K562 (cell line): Measurements from ENCODE around the gene TTL. TPM values are rescaled to one million over a fixed set of nuclear protein-coding genes. Genes with fewer than 3 reads are reported as not detected.
"Not testable (repeated sequence)": the region's sequence is repeated elsewhere in the genome, so short reads cannot be mapped to it uniquely, and the experiment has no call there.

Experiments used
- ATAC-seq: fragments of 200-7000 bp; cut with Tn5 transposase; 3 replicates; pipeline ENCODE4 v1.9.1; 2020; ENCODE audit warnings: moderate library complexity
- BruUV-seq: library from RNA; stranded (reverse); fragments of 400-500 nt; replicated peaks from 2 replicates; lab custom pipeline; 2021; lab: Mats Ljungman, UMichigan
- CTCF ChIA-PET: fragments of 300-600 bp; formaldehyde crosslinking; extraction: SDS; loops from one replicate; lab custom pipeline; 2021; ENCODE audit warnings: low intra/inter-chr PET ratio; lab: Yijun Ruan, JAX
- POLR2A ChIA-PET: fragments of 300-600, 350-650 bp; sonication (Branson Sonifier 250); formaldehyde crosslinking; extraction: SDS; loops from one replicate; lab custom pipeline; 2021; ENCODE audit warnings: antibody characterized with exemption, inconsistent platforms; lab: Yijun Ruan, JAX
- DNase-seq, 4 experiments: peaks; one replicate each; pipeline versions ENCODE4 v3.0.0 to v3.0.0-alpha.2; 2011 to 2018; ENCODE audit warnings: low spot score in 3 of 4, mixed read lengths in 3 of 4; ENCODE audit errors: extremely low read depth in 1 of 4
- FAIRE-seq: peaks from 2 replicates; lab custom pipeline; 2011; peaks lifted over from hg19 to GRCh38; lab: Jason Lieb, UNC
- H2AFZ ChIP-seq: 2 replicates; pipeline ENCODE4 v1.6.0; 2011; ENCODE audit warnings: low read depth, low read length, control low read depth, inconsistent platforms
- H3K27ac ChIP-seq: fragments of 200-600 bp; 3 replicates; pipeline ENCODE4 v1.8.0; 2011; ENCODE audit warnings: low read depth, mild to moderate bottlenecking, control low read depth, inconsistent platforms, low read length, moderate library complexity, mixed read lengths; ENCODE audit errors: extremely low read depth
- H3K27me3 ChIP-seq, 2 experiments: fragments of 300-600 bp in 1 of 2; 2 replicates in 1 of 2; 3 replicates in 1 of 2; pipeline versions ENCODE4 v1.6.0 to v1.8.0; 2011; ENCODE audit warnings: inconsistent platforms in 2 of 2, low read length in 2 of 2, mild to moderate bottlenecking in 1 of 2, mixed read lengths in 1 of 2, moderate library complexity in 1 of 2; ENCODE audit not compliant: control insufficient read depth in 2 of 2, insufficient read depth in 2 of 2
- H3K36me3 ChIP-seq: fragments of 300-600 bp; 3 replicates; pipeline ENCODE4 v1.8.0; 2011; ENCODE audit warnings: mild to moderate bottlenecking, low read length, inconsistent platforms; ENCODE audit not compliant: control insufficient read depth, insufficient read depth
- H3K4me1 ChIP-seq, 2 experiments: fragments of 200-600 bp in 1 of 2; replicated peaks in 1 of 2; 2 replicates in 1 of 2; 3 replicates in 1 of 2; pipeline versions ENCODE4 v1.5.1 to v1.8.0; 2011; ENCODE audit warnings: inconsistent platforms in 2 of 2, low read length in 2 of 2, mild to moderate bottlenecking in 1 of 2, mixed read lengths in 1 of 2, moderate library complexity in 1 of 2; ENCODE audit not compliant: control insufficient read depth in 2 of 2, insufficient read depth in 2 of 2
- H3K4me2 ChIP-seq: 2 replicates; pipeline ENCODE4 v1.6.1; 2011; ENCODE audit warnings: low read length, control low read depth, inconsistent platforms, mixed read lengths; ENCODE audit not compliant: insufficient read depth
- H3K4me3 ChIP-seq: fragments of 200-600 bp; sonication (generic), shearing (Covaris generic); 2 replicates; pipeline ENCODE4 v1.5.1; 2016; ENCODE audit warnings: control low read depth, inconsistent platforms
- H3K79me2 ChIP-seq: fragments of 200-600 bp; 3 replicates; pipeline ENCODE4 v1.8.0; 2011; ENCODE audit warnings: low read length, inconsistent platforms; ENCODE audit not compliant: control insufficient read depth, insufficient read depth
- H3K9ac ChIP-seq, 2 experiments: 2 replicates each; pipeline versions ENCODE4 v1.6.0 to v1.6.1; 2011; ENCODE audit warnings: low read depth in 2 of 2, low read length in 2 of 2, control low read depth in 1 of 2, inconsistent platforms in 1 of 2, mild to moderate bottlenecking in 1 of 2, mixed read lengths in 1 of 2; ENCODE audit not compliant: insufficient read depth in 1 of 2
- H3K9me1 ChIP-seq: one replicate; pipeline ENCODE4 v1.6.0; 2011; ENCODE audit warnings: inconsistent platforms, mild to moderate bottlenecking, low read length, moderate library complexity; ENCODE audit not compliant: control insufficient read depth, insufficient read depth
- H3K9me3 ChIP-seq: replicated peaks from 2 replicates; pipeline ENCODE4 v1.5.1; 2011; ENCODE audit warnings: low read depth, low read length, inconsistent platforms; ENCODE audit not compliant: control insufficient read depth, insufficient read depth
- H4K20me1 ChIP-seq: replicated peaks from 2 replicates; pipeline ENCODE4 v1.6.1; 2011; ENCODE audit warnings: low read length, inconsistent platforms, mixed read lengths; ENCODE audit not compliant: control insufficient read depth, insufficient read depth
- ZNF384 ChIP-seq: IDR thresholded peaks from 2 replicates; pipeline ENCODE4 v1.6.1; 2012; ENCODE audit warnings: low read depth, low read length, improper control_type of control experiment
- WGBS: fragments of 100-300 bp; shearing (Covaris generic); methylation state at CpG from one replicate; pipeline ENCODE4 v1.1.6; 2016; ENCODE audit warnings: low coverage, mixed read lengths; ENCODE audit not compliant: insufficient coverage; ENCODE audit errors: missing lambda C conversion rate; 5-methylcytosine and 5-hydroxymethylcytosine counted together
- in situ Hi-C: fragments of 300-500 bp; cut with MboI; formaldehyde crosslinking; loops from 4 replicates; pipeline ENCODE4 v1.15.0; 2018; ENCODE audit warnings: inconsistent platforms, mixed read lengths
- intact Hi-C: fragments of 100-400 bp; cut with micrococcal nuclease; formaldehyde crosslinking; loops from 2 replicates; pipeline ENCODE4 v1.14.2; 2022
- polyA plus RNA-seq, 8 experiments: library from polyadenylated mRNA; depleted of rRNA in 4 of 8; stranded (reverse) in 5 of 8; unstranded in 3 of 8; fragments of >200 nt; fragmentation: Nextera tagmentation in 2 of 8; fragmentation: Illumina TruSeq in 1 of 8; extraction: Ambion mirVana in 2 of 8; extraction: Trizol in 1 of 8; gene quantifications; 2 replicates each; pipeline versions ENCODE4 v1.2.1 to v1.2.3, GENCODE V29; 2011 to 2014; ENCODE audit warnings: inconsistent platforms in 1 of 8, missing spikeins in 1 of 8
- total RNA-seq, 7 experiments: library from RNA; depleted of rRNA in 6 of 7; stranded (reverse); fragments of >200 nt in 6 of 7; fragmentation: Illumina TruSeq in 2 of 7; extraction: Trizol in 2 of 7; gene quantifications; 2 replicates each; pipeline versions ENCODE4 v1.2.1 to v1.2.3, GENCODE V29; 2011 to 2021; ENCODE audit warnings: low replicate concordance in 1 of 7
- TF ChIP-seq, protein P1 (sequence below), 3 experiments: IDR thresholded peaks in 2 of 3; conservative IDR thresholded peaks in 1 of 3; 2 replicates each; pipeline ENCODE4 v1.5.1; 2011 to 2012; ENCODE audit warnings: low read length in 3 of 3, mild to moderate bottlenecking in 3 of 3, control low read depth in 2 of 3, improper control_type of control experiment in 1 of 3, inconsistent platforms in 1 of 3, low read depth in 1 of 3, mixed read lengths in 1 of 3, moderate library complexity in 1 of 3; ENCODE audit not compliant: insufficient read depth in 2 of 3

Gene TTL
- total and polyA plus RNA-seq, 9 of the 15 experiments (the other 6 are each of a cell fraction or from before 2014, with no cell fraction given) = 9.4 to 54.4 (median 34.9) TPM

DNA sequence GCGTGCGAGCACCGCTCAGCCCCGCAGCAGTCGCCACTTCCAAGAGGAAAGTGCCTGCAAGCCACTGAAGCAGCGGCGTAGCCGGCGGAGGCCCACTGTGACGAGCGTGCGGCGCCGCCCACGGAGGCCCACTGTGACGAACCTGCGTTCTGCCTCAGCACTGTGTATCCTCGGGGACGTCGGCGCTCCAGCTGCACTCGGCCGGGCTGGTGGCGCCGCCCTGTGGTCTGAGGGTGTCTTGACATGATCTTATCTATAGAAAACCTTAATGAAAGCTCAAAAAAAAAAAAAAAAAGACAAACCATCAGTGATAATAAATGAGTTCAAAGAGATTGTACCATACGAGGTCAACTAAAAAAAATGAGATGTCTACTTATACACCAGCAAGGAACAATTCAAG is 48.5 kb upstream of the TTL start, which contains the start of gene RGPD8:
Gene RGPD8 (minus strand): TSS at position 166 of the 400 bp plus-strand sequence. CDS start 192 bp downstream, outside the sequence.
- 57% methylated on average over 11 of the region's 26 CpGs for WGBS
- in situ Hi-C loops = not testable (repeated sequence)

More for the DNA sequence above, 48.5 kb upstream of the TTL start, which contains the start of gene RGPD8:
- H3K27ac ChIP-seq, H3K36me3 ChIP-seq, H3K4me2 ChIP-seq, POLR2A ChIA-PET, H3K79me2 ChIP-seq, intact Hi-C loops, BruUV-seq, H3K9me1 ChIP-seq, H3K9me3 ChIP-seq, H4K20me1 ChIP-seq, FAIRE-seq, H3K4me3 ChIP-seq, H2AFZ ChIP-seq, H3K9ac ChIP-seq, H3K27me3 ChIP-seq: not testable (repeated sequence)
- peaks cover 0 to 24% of the 10 kb centered on the region in 2 experiments; a peak in 2 of 5 replicates for H3K4me1 ChIP-seq
- TF ChIP-seq, protein P1, sequence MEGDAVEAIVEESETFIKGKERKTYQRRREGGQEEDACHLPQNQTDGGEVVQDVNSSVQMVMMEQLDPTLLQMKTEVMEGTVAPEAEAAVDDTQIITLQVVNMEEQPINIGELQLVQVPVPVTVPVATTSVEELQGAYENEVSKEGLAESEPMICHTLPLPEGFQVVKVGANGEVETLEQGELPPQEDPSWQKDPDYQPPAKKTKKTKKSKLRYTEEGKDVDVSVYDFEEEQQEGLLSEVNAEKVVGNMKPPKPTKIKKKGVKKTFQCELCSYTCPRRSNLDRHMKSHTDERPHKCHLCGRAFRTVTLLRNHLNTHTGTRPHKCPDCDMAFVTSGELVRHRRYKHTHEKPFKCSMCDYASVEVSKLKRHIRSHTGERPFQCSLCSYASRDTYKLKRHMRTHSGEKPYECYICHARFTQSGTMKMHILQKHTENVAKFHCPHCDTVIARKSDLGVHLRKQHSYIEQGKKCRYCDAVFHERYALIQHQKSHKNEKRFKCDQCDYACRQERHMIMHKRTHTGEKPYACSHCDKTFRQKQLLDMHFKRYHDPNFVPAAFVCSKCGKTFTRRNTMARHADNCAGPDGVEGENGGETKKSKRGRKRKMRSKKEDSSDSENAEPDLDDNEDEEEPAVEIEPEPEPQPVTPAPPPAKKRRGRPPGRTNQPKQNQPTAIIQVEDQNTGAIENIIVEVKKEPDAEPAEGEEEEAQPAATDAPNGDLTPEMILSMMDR (IDR thresholded peaks at IDR 0.05 in 2 of 3, conservative IDR thresholded peaks at IDR 0.05 in 1 of 3; ENCODE audit: insufficient read depth in 2 of 3, low read depth in 1 of 3, low read length in 3 of 3) = 0 out of 6 replicates have a peak, but pooled peaks of 2 of the 3 experiments have one; percentile 15 to 33
- TF ChIP-seq ZNF384 = peak; percentile 56
- ATAC-seq (peak; percentile 70), DNase-seq (peak in 1 of 4 experiments; percentile 38)
- CTCF ChIA-PET = interaction anchor here (0.6 to 0.7 kb wide), 2 partner anchors 172 to 174 kb away, joined by 3 read pairs; no protein-coding TSS in a partner anchor
